K562 (cell line): ENCODE measurements around the gene MEIOB. TPM values are rescaled to one million over a fixed set of nuclear protein-coding genes. Genes with fewer than 3 reads are reported as not detected.

Experiments used
- ARID1B ChIP-seq: fragments of 450-650 bp; IDR thresholded peaks from 2 replicates; pipeline ENCODE4 v1.6.1; 2016; ENCODE audit warnings: antibody characterized with exemption, mild to moderate bottlenecking, inconsistent platforms
- ATF6 ChIP-seq: sonication (generic); formaldehyde crosslinking; IDR thresholded peaks from 2 replicates; pipeline ENCODE4 v1.4.0; 2020; ENCODE audit warnings: mild to moderate bottlenecking, missing genetic modification reagents
- BACH1 ChIP-seq: fragments of 200-800 bp; sonication (Bioruptor generic); IDR thresholded peaks from 2 replicates; pipeline ENCODE4 v1.6.1; 2016; ENCODE audit warnings: missing genetic modification characterization, missing compliant biosample characterization
- CGGBP1 ChIP-seq: fragments of 250-450 bp; sonication (Bioruptor Pico); IDR thresholded peaks from 2 replicates; pipeline ENCODE4 v1.9.0; 2021; ENCODE audit warnings: mild to moderate bottlenecking
- EGR1 ChIP-seq: fragments of 450-650 bp; conservative IDR thresholded peaks from 2 replicates; pipeline ENCODE4 v1.6.1; 2017; ENCODE audit warnings: mild to moderate bottlenecking
- ELF1 ChIP-seq: fragments of 200-800 bp; sonication (Bioruptor generic); IDR thresholded peaks from 2 replicates; pipeline ENCODE4 v1.6.1; 2016; ENCODE audit warnings: missing genetic modification characterization, missing compliant biosample characterization
- MYBL2 ChIP-seq, 2 experiments: fragments of 450-650 bp in 1 of 2; sonication (generic) in 1 of 2; formaldehyde crosslinking in 1 of 2; IDR thresholded peaks; 2 replicates each; pipeline versions ENCODE4 v1.6.1 to v1.8.1; 2017 to 2022; ENCODE audit warnings: borderline replicate concordance in 1 of 2, inconsistent platforms in 1 of 2, low read depth in 1 of 2, mild to moderate bottlenecking in 1 of 2, missing genetic modification reagents in 1 of 2, moderate library complexity in 1 of 2
- NCOA6 ChIP-seq: fragments of 450-650 bp; IDR thresholded peaks from 2 replicates; pipeline ENCODE4 v1.6.1; 2017; ENCODE audit warnings: mild to moderate bottlenecking
- NRF1 ChIP-seq, 2 experiments: fragments of 450-650 bp; IDR thresholded peaks in 1 of 2; conservative IDR thresholded peaks in 1 of 2; 2 replicates each; pipeline ENCODE4 v1.6.1; 2014; ENCODE audit warnings: mild to moderate bottlenecking in 2 of 2
- PCBP2 ChIP-seq: fragments of 200-400 bp; formaldehyde crosslinking; IDR thresholded peaks from 2 replicates; pipeline ENCODE4 v1.6.1; 2018; ENCODE audit warnings: low read length, low read depth, mild to moderate bottlenecking, moderate library complexity; ENCODE audit not compliant: poor library complexity, severe bottlenecking
- POLR2AphosphoS2 ChIP-seq: IDR thresholded peaks from 2 replicates; pipeline ENCODE4 v1.6.1; 2012; ENCODE audit warnings: low read length, improper control_type of control experiment
- SRSF3 ChIP-seq: fragments of 200-400 bp; formaldehyde crosslinking; IDR thresholded peaks from 2 replicates; pipeline ENCODE4 v1.6.1; 2016; ENCODE audit warnings: mild to moderate bottlenecking, low read length, moderate library complexity; ENCODE audit not compliant: insufficient read depth
- YBX1 ChIP-seq: fragments of 450-650 bp; IDR thresholded peaks from 2 replicates; pipeline ENCODE4 v1.7.1; 2016; ENCODE audit warnings: mild to moderate bottlenecking
- ZFP91 ChIP-seq: sonication (generic); formaldehyde crosslinking; IDR thresholded peaks from 2 replicates; pipeline ENCODE4 v1.8.0; 2022; ENCODE audit warnings: mild to moderate bottlenecking, missing genetic modification reagents
- ZNF395 ChIP-seq: fragments of 200-800 bp; sonication (Bioruptor generic); IDR thresholded peaks from 2 replicates; pipeline ENCODE4 v1.6.1; 2017; ENCODE audit warnings: missing genetic modification characterization, missing compliant biosample characterization
- ZNF583 ChIP-seq: fragments of 250-450 bp; sonication (Bioruptor Pico); IDR thresholded peaks from 2 replicates; pipeline ENCODE4 v1.4.0; 2020
- polyA plus RNA-seq, 8 experiments: library from polyadenylated mRNA; depleted of rRNA in 4 of 8; stranded (reverse) in 5 of 8; unstranded in 3 of 8; fragments of >200 nt; fragmentation: Nextera tagmentation in 2 of 8; fragmentation: Illumina TruSeq in 1 of 8; extraction: Ambion mirVana in 2 of 8; extraction: Trizol in 1 of 8; gene quantifications; 2 replicates each; pipeline versions ENCODE4 v1.2.1 to v1.2.3, GENCODE V29; 2011 to 2014; ENCODE audit warnings: inconsistent platforms in 1 of 8, missing spikeins in 1 of 8
- total RNA-seq, 7 experiments: library from RNA; depleted of rRNA in 6 of 7; stranded (reverse); fragments of >200 nt in 6 of 7; fragmentation: Illumina TruSeq in 2 of 7; extraction: Trizol in 2 of 7; gene quantifications; 2 replicates each; pipeline versions ENCODE4 v1.2.1 to v1.2.3, GENCODE V29; 2011 to 2021; ENCODE audit warnings: low replicate concordance in 1 of 7
- TF ChIP-seq, protein P1 (sequence below): fragments of 450-650 bp; formaldehyde crosslinking; IDR thresholded peaks from 2 replicates; pipeline ENCODE4 v1.4.0; 2020; ENCODE audit warnings: mild to moderate bottlenecking, moderate library complexity

MEIOB gene
- total and polyA plus RNA-seq, 9 of the 15 experiments (the other 6 are each of a cell fraction or from before 2014, with no cell fraction given): 25.4 to 203 (median 97.6) TPM

- TF ChIP-seq NCOA6 (no peak), ZFP91 (CRISPR knock-in tag) (no peak), EGR1 (peak; percentile 50; the same call in 1 of the 2 replicates), MYBL2 (IDR thresholded peaks at IDR 0.05; ENCODE audit: low read depth) (peak; percentile 76), MYBL2 (CRISPR knock-in tag; IDR thresholded peaks at IDR 0.05; ENCODE audit: borderline replicate concordance) (no peak), BACH1 (tag) (no peak), YBX1 (no peak), CGGBP1 (no peak), PCBP2 (no peak), NRF1 (conservative IDR thresholded peaks at IDR 0.05 in 1 of 2, IDR thresholded peaks at IDR 0.05 in 1 of 2) (peak; percentile 75 to 78), SRSF3 (no peak), ATF6 (CRISPR knock-in tag) (no peak), ZNF395 (CRISPR knock-in tag) (no peak), ZNF583 (CRISPR knock-in tag) (0 out of 2 replicates have a peak, but pooled peaks have one; percentile 34), ARID1B (no peak; the same call in 1 of the 2 replicates), POLR2AphosphoS2 (no peak), ELF1 (tag) (no peak)
- TF ChIP-seq, protein P1, sequence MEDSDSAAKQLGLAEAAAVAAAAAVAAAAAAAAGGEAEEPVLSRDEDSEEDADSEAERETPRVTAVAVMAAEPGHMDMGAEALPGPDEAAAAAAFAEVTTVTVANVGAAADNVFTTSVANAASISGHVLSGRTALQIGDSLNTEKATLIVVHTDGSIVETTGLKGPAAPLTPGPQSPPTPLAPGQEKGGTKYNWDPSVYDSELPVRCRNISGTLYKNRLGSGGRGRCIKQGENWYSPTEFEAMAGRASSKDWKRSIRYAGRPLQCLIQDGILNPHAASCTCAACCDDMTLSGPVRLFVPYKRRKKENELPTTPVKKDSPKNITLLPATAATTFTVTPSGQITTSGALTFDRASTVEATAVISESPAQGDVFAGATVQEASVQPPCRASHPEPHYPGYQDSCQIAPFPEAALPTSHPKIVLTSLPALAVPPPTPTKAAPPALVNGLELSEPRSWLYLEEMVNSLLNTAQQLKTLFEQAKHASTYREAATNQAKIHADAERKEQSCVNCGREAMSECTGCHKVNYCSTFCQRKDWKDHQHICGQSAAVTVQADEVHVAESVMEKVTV (CRISPR knock-in tag): no peak
These were observed at the start of gene MEIOB (continued) for GRCh38 chr16:1871974-1872635.
